ENCODE data around the gene SLC26A4. TPM values are rescaled to one million over a fixed set of nuclear protein-coding genes. Genes with fewer than 3 reads are reported as not detected.

The SLC26A4 gene
- 20.5 and 21.2 TPM in 2 replicates for total RNA-seq

GRCh38 chr7:107660381-107661080 is at the start of gene SLC26A4:
Gene SLC26A4, plus strand, starts transcription at chr7:107660828. Its CDS starts 814 bp downstream, at chr7:107661642.

GRCh38 chr7:107743567-107744344 is 83.1 kb downstream of the SLC26A4 start, which contains the start of gene CBLL1:
Gene CBLL1, plus strand, starts transcription at chr7:107744142. Its CDS starts 22 bp downstream, at chr7:107744164.

Other genes with a start within 250 kb of the SLC26A4 start
- gene GPR22, start 190.8 kb upstream of the SLC26A4 start, total RNA-seq, result not detected in 2 replicates
- 30.8 and 72.7 TPM in 2 replicates for gene COG5, start 96.9 kb upstream of the SLC26A4 start, total RNA-seq
- gene DUS4L, start 96.9 kb upstream of the SLC26A4 start, total RNA-seq, result 4.8 and 7.2 TPM in 2 replicates
- gene BCAP29, start 80.6 kb upstream of the SLC26A4 start, total RNA-seq, result 70.3 and 130 TPM in 2 replicates
- gene CBLL1, start 83.3 kb downstream of the SLC26A4 start, total RNA-seq, result 13.6 and 13.8 TPM in 2 replicates
- gene SLC26A3, start 142.4 kb downstream of the SLC26A4 start, total RNA-seq, result not detected in 2 replicates
- 57.5 and 66.0 TPM in 2 replicates for gene DLD, start 230.4 kb downstream of the SLC26A4 start, total RNA-seq

Data from aortic smooth muscle cell (primary cell).